ENCODE results near the gene ATP2C2.

Gene ATP2C2

GRCh38 chr16:84489131-84489530 lies 120.8 kb downstream of the ATP2C2 start:
- H3K79me2 ChIP-seq (ENCODE audit: insufficient read depth, low read length) = no peaks in the 10 kb centered on the region
- TF ChIP-seq EZH2phosphoT487 (IDR thresholded peaks at IDR 0.05; ENCODE audit: borderline replicate concordance) = no peak
- no peak for TF ChIP-seq CTCF (conservative IDR thresholded peaks at IDR 0.05; ENCODE audit: low read length)
- no peak overlapping the region for H3K4me2 ChIP-seq (ENCODE audit: low read depth, low read length, poor library complexity, severe bottlenecking)
- no peak overlapping the region for H3K4me3 ChIP-seq (ENCODE audit: low read length, poor library complexity, severe bottlenecking)
- no peaks in the 10 kb centered on the region for H3K9me2 ChIP-seq (replicated peaks; ENCODE audit: low read depth, low read length)
- no peaks in the 10 kb centered on the region for H3F3A ChIP-seq (ENCODE audit: low read depth)
- H3K36me3 ChIP-seq (ENCODE audit: insufficient read depth, low read length) = no peaks in the 10 kb centered on the region
- H4K20me1 ChIP-seq (ENCODE audit: insufficient read depth, low read length, poor library complexity, severe bottlenecking) = no peaks in the 10 kb centered on the region
- 0 out of 2 replicates have a peak, but pooled peaks cover 4% of the 10 kb centered on the region for H3K9me3 ChIP-seq (ENCODE audit: insufficient read depth, low read depth, low read length)
- H3K27me3 ChIP-seq (ENCODE audit: insufficient read depth, low read length, poor library complexity, severe bottlenecking) = no peaks in the 10 kb centered on the region
- peaks cover 8% of the 10 kb centered on the region for H3K4me1 ChIP-seq (ENCODE audit: insufficient read depth, low read length, poor library complexity, severe bottlenecking)
- no peak overlapping the region for H3K9ac ChIP-seq (ENCODE audit: low read depth, low read length, poor library complexity, severe bottlenecking)
- H2AFZ ChIP-seq (ENCODE audit: low read length) = no peak overlapping the region

GRCh38 chr16:84495506-84495905 lies 127.2 kb downstream of the ATP2C2 start:
- H3K36me3 ChIP-seq (ENCODE audit: insufficient read depth, low read length) = no peaks in the 10 kb centered on the region
- no peak overlapping the region for H3K4me2 ChIP-seq (ENCODE audit: low read depth, low read length, poor library complexity, severe bottlenecking)
- H3K4me1 ChIP-seq (ENCODE audit: insufficient read depth, low read length, poor library complexity, severe bottlenecking) = no peaks in the 10 kb centered on the region
- no peak overlapping the region for H2AFZ ChIP-seq (ENCODE audit: low read length)
- H4K20me1 ChIP-seq (ENCODE audit: insufficient read depth, low read length, poor library complexity, severe bottlenecking) = no peaks in the 10 kb centered on the region
- H3K4me3 ChIP-seq (ENCODE audit: low read length, poor library complexity, severe bottlenecking) = no peak overlapping the region
- H3K9ac ChIP-seq (ENCODE audit: low read depth, low read length, poor library complexity, severe bottlenecking) = no peak overlapping the region
- no peaks in the 10 kb centered on the region for H3K9me2 ChIP-seq (replicated peaks; ENCODE audit: low read depth, low read length)
- no peaks in the 10 kb centered on the region for H3F3A ChIP-seq (ENCODE audit: low read depth)
- H3K27me3 ChIP-seq (ENCODE audit: insufficient read depth, low read length, poor library complexity, severe bottlenecking) = no peaks in the 10 kb centered on the region
- no peak for TF ChIP-seq CTCF (conservative IDR thresholded peaks at IDR 0.05; ENCODE audit: low read length)
- no peak for TF ChIP-seq EZH2phosphoT487 (IDR thresholded peaks at IDR 0.05; ENCODE audit: borderline replicate concordance)
- H3K9me3 ChIP-seq (ENCODE audit: insufficient read depth, low read depth, low read length) = 0 out of 2 replicates have a peak, but pooled peaks cover 4% of the 10 kb centered on the region
- no peaks in the 10 kb centered on the region for H3K79me2 ChIP-seq (ENCODE audit: insufficient read depth, low read length)

- 0 out of 2 replicates have a peak, but pooled peaks cover 4% of the 10 kb centered on the region for H3K9me3 ChIP-seq (ENCODE audit: insufficient read depth, low read depth, low read length)
- no peak overlapping the region for H2AFZ ChIP-seq (ENCODE audit: low read length)
- H3K27me3 ChIP-seq (ENCODE audit: insufficient read depth, low read length, poor library complexity, severe bottlenecking) = no peaks in the 10 kb centered on the region
- no peaks in the 10 kb centered on the region for H3K4me1 ChIP-seq (ENCODE audit: insufficient read depth, low read length, poor library complexity, severe bottlenecking)
- no peak for TF ChIP-seq CTCF (conservative IDR thresholded peaks at IDR 0.05; ENCODE audit: low read length)
- TF ChIP-seq EZH2phosphoT487 (IDR thresholded peaks at IDR 0.05; ENCODE audit: borderline replicate concordance) = no peak
- no peak overlapping the region for H3K4me3 ChIP-seq (ENCODE audit: low read length, poor library complexity, severe bottlenecking)
- H3K4me2 ChIP-seq (ENCODE audit: low read depth, low read length, poor library complexity, severe bottlenecking) = no peak overlapping the region
- no peak overlapping the region for H3K9ac ChIP-seq (ENCODE audit: low read depth, low read length, poor library complexity, severe bottlenecking)
- no peaks in the 10 kb centered on the region for H3K79me2 ChIP-seq (ENCODE audit: insufficient read depth, low read length)
- no peaks in the 10 kb centered on the region for H4K20me1 ChIP-seq (ENCODE audit: insufficient read depth, low read length, poor library complexity, severe bottlenecking)
- H3K36me3 ChIP-seq (ENCODE audit: insufficient read depth, low read length) = no peaks in the 10 kb centered on the region
- no peaks in the 10 kb centered on the region for H3F3A ChIP-seq (ENCODE audit: low read depth)
- H3K9me2 ChIP-seq (replicated peaks; ENCODE audit: low read depth, low read length) = no peaks in the 10 kb centered on the region
Observed at GRCh38 chr16:84496991-84497390, 128.7 kb downstream of the ATP2C2 start.

All from Loucy (cell line).